ENCODE results near the gene LCN15. TPM values are rescaled to one million over a fixed set of nuclear protein-coding genes. Genes with fewer than 3 reads are reported as not detected.

The LCN15 gene
- total RNA-seq, 1 experiment from 2014 or later: not detected

DNA sequence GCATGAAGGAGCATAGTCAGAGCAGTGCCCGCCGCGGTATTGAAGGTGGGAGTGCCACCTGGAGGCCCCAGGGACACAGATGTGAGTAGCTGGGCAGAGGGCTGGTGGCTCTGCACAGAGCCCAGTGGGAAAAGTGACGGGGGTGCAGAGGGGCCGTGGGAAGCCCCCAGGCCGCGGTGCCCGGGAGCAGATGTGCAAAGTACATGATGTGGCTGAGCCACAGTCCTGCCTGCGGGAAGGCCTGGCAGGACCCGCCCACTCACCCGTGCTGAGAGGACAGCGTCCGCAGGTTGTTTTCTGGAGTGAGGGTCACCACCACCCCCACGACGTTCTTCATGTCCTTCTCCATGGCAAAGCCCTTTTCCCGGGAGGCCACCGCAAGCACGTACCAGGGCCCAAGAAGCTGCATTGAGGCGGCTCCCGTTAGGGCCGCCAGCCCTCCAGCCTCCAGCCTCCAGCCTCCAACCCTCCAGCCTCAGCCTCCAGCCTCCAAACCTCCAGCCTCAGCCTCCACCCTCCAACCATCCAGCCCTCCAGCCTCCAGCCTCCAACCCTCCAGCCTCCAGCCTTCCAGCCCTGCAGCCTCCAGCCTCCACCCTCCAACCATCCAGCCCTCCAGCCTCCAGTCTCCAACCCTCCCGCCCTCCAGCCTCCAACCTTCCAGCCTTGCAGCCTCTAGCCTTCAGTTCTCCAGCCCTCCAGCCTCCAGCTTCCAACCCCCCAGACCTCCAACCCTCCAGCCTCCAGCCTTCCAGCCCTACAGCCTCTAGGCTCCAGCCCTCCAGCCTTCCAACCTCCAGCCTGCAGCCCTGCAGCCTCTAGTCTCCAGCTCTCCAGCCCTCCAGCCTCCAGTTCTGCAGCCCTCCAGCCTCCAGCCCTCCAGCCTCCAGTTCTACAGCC, 16.9 kb downstream of the LCN15 start:
- no peak for DNase-seq
- no peaks in the 10 kb centered on the region for H3F3A ChIP-seq (ENCODE audit: low read length, unreplicated experiment)
- ChIA-PET CTCF (no interaction called here), POLR2A (ENCODE audit: unreplicated experiment) (no interaction called here)
- no peak overlapping the region for H3K4me3 ChIP-seq (ENCODE audit: low read length)
- H3K36me3 ChIP-seq (ENCODE audit: low read depth, low read length): no peaks in the 10 kb centered on the region
- H3K27ac ChIP-seq (ENCODE audit: low read length): no peak overlapping the region
- H3K4me2 ChIP-seq (ENCODE audit: low read length): no peak overlapping the region
- H3K9ac ChIP-seq (ENCODE audit: low read length): no peak overlapping the region
- no TSS peak for BruUV-seq (replicated peaks)
- peaks cover 5% of the 10 kb centered on the region for H3K27me3 ChIP-seq (ENCODE audit: low read length)
- H4K20me1 ChIP-seq (ENCODE audit: low read length): no peaks in the 10 kb centered on the region
- H3K79me2 ChIP-seq (ENCODE audit: low read length): no peaks in the 10 kb centered on the region
- H3K4me1 ChIP-seq (ENCODE audit: insufficient read depth, low read length): no peaks in the 10 kb centered on the region
- TF ChIP-seq, protein P1, sequence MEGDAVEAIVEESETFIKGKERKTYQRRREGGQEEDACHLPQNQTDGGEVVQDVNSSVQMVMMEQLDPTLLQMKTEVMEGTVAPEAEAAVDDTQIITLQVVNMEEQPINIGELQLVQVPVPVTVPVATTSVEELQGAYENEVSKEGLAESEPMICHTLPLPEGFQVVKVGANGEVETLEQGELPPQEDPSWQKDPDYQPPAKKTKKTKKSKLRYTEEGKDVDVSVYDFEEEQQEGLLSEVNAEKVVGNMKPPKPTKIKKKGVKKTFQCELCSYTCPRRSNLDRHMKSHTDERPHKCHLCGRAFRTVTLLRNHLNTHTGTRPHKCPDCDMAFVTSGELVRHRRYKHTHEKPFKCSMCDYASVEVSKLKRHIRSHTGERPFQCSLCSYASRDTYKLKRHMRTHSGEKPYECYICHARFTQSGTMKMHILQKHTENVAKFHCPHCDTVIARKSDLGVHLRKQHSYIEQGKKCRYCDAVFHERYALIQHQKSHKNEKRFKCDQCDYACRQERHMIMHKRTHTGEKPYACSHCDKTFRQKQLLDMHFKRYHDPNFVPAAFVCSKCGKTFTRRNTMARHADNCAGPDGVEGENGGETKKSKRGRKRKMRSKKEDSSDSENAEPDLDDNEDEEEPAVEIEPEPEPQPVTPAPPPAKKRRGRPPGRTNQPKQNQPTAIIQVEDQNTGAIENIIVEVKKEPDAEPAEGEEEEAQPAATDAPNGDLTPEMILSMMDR (conservative IDR thresholded peaks at IDR 0.05; ENCODE audit: low read depth, low read length): no peak
- TF ChIP-seq EZH2phosphoT487 (IDR thresholded peaks at IDR 0.05; ENCODE audit: borderline replicate concordance, low read length) (no peak), EZH2 (IDR thresholded peaks at IDR 0.05; ENCODE audit: low read length, unreplicated experiment) (no peak)
- H3K9me3 ChIP-seq (ENCODE audit: low read length): no peaks in the 10 kb centered on the region
- H3K9me2 ChIP-seq (replicated peaks; ENCODE audit: low read length): no peaks in the 10 kb centered on the region
- ATAC-seq: no peak
- intact Hi-C loops (cut with micrococcal nuclease): no loop called here
- no peak overlapping the region for H2AFZ ChIP-seq (ENCODE audit: low read length)

DNA sequence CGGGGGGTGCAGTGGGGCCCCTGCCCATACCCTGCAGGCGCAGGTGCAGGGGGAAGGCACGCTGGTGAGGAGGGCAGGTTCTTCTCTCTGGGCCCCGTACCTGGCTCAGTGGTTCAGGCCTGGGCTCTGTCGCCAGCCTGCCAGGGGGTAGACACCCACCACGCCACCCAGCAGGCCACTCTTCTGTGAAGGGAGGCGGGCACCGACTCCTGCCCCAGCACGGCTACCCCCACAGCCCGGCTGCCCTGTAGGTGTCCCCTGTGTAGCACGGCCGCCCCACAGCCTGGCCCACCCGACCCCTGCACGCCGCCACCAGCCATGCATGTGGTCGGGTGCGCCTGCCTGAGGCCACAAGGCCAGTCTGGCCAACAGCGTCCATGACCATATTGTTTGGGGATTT, 17.7 kb downstream of the LCN15 start:
- Histone ChIP-seq H3F3A (ENCODE audit: low read length, unreplicated experiment) (no peaks in the 10 kb centered on the region), H3K27me3 (ENCODE audit: low read length) (peaks cover 13% of the 10 kb centered on the region), H3K4me3 (ENCODE audit: low read length) (no peak overlapping the region), H3K9me2 (replicated peaks; ENCODE audit: low read length) (no peaks in the 10 kb centered on the region), H3K9ac (ENCODE audit: low read length) (no peak overlapping the region), H3K9me3 (ENCODE audit: low read length) (no peaks in the 10 kb centered on the region), H2AFZ (ENCODE audit: low read length) (no peak overlapping the region), H3K27ac (ENCODE audit: low read length) (no peak overlapping the region), H4K20me1 (ENCODE audit: low read length) (no peaks in the 10 kb centered on the region), H3K4me2 (ENCODE audit: low read length) (no peak overlapping the region), H3K79me2 (ENCODE audit: low read length) (no peaks in the 10 kb centered on the region), H3K4me1 (ENCODE audit: insufficient read depth, low read length) (no peaks in the 10 kb centered on the region), H3K36me3 (ENCODE audit: low read depth, low read length) (no peaks in the 10 kb centered on the region)
- intact Hi-C loops (cut with micrococcal nuclease): no loop called here
- POLR2A ChIA-PET (ENCODE audit: unreplicated experiment): no interaction called here
- TF ChIP-seq, protein P1 (conservative IDR thresholded peaks at IDR 0.05; ENCODE audit: low read depth, low read length): no peak
- no peak for TF ChIP-seq EZH2 (IDR thresholded peaks at IDR 0.05; ENCODE audit: low read length, unreplicated experiment)
- no peak for TF ChIP-seq EZH2phosphoT487 (IDR thresholded peaks at IDR 0.05; ENCODE audit: borderline replicate concordance, low read length)
- CTCF ChIA-PET: no interaction called here
- ATAC-seq (no peak), DNase-seq (no peak)
- no TSS peak for BruUV-seq (replicated peaks)

DNA sequence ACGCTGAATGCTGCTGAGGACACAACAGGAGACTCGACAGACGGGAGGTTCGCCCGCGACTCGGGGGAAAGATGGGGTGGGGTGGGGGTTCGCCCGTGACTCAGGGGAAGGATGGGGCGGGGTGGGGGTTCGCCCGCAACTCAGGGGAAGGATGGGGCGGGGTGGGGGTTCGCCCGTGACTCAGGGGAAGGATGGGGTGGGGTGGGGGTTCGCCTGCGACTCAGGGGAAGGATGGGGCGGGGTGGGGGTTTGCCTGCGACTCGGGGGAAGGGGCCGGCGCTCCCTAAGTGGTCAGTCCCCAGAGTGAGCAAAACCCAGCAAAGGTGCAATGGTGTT, 18.2 kb downstream of the LCN15 start:
- Histone ChIP-seq H3K9me3 (ENCODE audit: low read length) (no peaks in the 10 kb centered on the region), H3K4me1 (ENCODE audit: insufficient read depth, low read length) (no peaks in the 10 kb centered on the region), H3K9ac (ENCODE audit: low read length) (no peak overlapping the region), H3F3A (ENCODE audit: low read length, unreplicated experiment) (no peaks in the 10 kb centered on the region), H3K27ac (ENCODE audit: low read length) (no peak overlapping the region), H3K36me3 (ENCODE audit: low read depth, low read length) (no peaks in the 10 kb centered on the region), H3K79me2 (ENCODE audit: low read length) (no peaks in the 10 kb centered on the region), H3K9me2 (replicated peaks; ENCODE audit: low read length) (no peaks in the 10 kb centered on the region), H3K4me3 (ENCODE audit: low read length) (no peak overlapping the region), H4K20me1 (ENCODE audit: low read length) (no peaks in the 10 kb centered on the region), H3K27me3 (ENCODE audit: low read length) (peaks cover 18% of the 10 kb centered on the region), H2AFZ (ENCODE audit: low read length) (no peak overlapping the region), H3K4me2 (ENCODE audit: low read length) (no peak overlapping the region)
- no TSS peak for BruUV-seq (replicated peaks)
- CTCF ChIA-PET: no interaction called here
- ATAC-seq: no peak
- no peak for DNase-seq
- intact Hi-C loops (cut with micrococcal nuclease): no loop called here
- TF ChIP-seq, protein P1 (conservative IDR thresholded peaks at IDR 0.05; ENCODE audit: low read depth, low read length): no peak
- TF ChIP-seq EZH2phosphoT487 (IDR thresholded peaks at IDR 0.05; ENCODE audit: borderline replicate concordance, low read length) (no peak), EZH2 (IDR thresholded peaks at IDR 0.05; ENCODE audit: low read length, unreplicated experiment) (no peak)
- POLR2A ChIA-PET (ENCODE audit: unreplicated experiment): no interaction called here

Measured in PC-3 (cell line).